GM18511 (cell line): ENCODE data around the gene EPHA4.

ENCODE experiments used
- ATAC-seq: cut with Tn5 transposase; IDR thresholded peaks from one replicate; pipeline ENCODE4 v1.9.1; 2021; ENCODE audit warnings: mild to moderate bottlenecking, moderate library complexity; ENCODE audit not compliant: unreplicated experiment

The EPHA4 gene

GRCh38 chr2:221572219-221572820, at the start of gene EPHA4:
TSS of gene EPHA4 (minus strand) at chr2:221572304. CDS start at chr2:221572248, 56 bp downstream.
- ATAC-seq, result peak; percentile 89

GRCh38 chr2:221618007-221618406, 45.9 kb upstream of the EPHA4 start:
- no peak for ATAC-seq

GRCh38 chr2:221616561-221616960, 44.5 kb upstream of the EPHA4 start:
- ATAC-seq, result no peak

- no peak for ATAC-seq
Observed at GRCh38 chr2:221614274-221614673, 42.2 kb upstream of the EPHA4 start.

GRCh38 chr2:221612800-221613199, 40.7 kb upstream of the EPHA4 start:
- ATAC-seq, result no peak

- ATAC-seq, result no peak
Observed at GRCh38 chr2:221612161-221612560, 40.1 kb upstream of the EPHA4 start.

- no peak for ATAC-seq
Observed at GRCh38 chr2:221610675-221611074, 38.6 kb upstream of the EPHA4 start.

- no peak for ATAC-seq
Observed at GRCh38 chr2:221610255-221610654, 38.2 kb upstream of the EPHA4 start.

GRCh38 chr2:221608442-221608841, 36.3 kb upstream of the EPHA4 start:
- no peak for ATAC-seq

- no peak for ATAC-seq
Observed at GRCh38 chr2:221606424-221606823, 34.3 kb upstream of the EPHA4 start.

GRCh38 chr2:221605751-221606240, 33.7 kb upstream of the EPHA4 start:
- ATAC-seq, result no peak

- ATAC-seq, result no peak
Observed at GRCh38 chr2:221602938-221603337, 30.8 kb upstream of the EPHA4 start.

GRCh38 chr2:221601376-221601775, 29.3 kb upstream of the EPHA4 start:
- ATAC-seq, result no peak

GRCh38 chr2:221600388-221600787, 28.3 kb upstream of the EPHA4 start:
- ATAC-seq, result no peak

GRCh38 chr2:221596192-221596591, 24.1 kb upstream of the EPHA4 start:
- ATAC-seq, result no peak

- ATAC-seq, result no peak
Observed at GRCh38 chr2:221590861-221591365, 18.8 kb upstream of the EPHA4 start.

- ATAC-seq, result no peak
Observed at GRCh38 chr2:221589696-221590095, 17.6 kb upstream of the EPHA4 start.

- no peak for ATAC-seq
Observed at GRCh38 chr2:221588306-221588985, 16.3 kb upstream of the EPHA4 start.

- ATAC-seq, result no peak
Observed at GRCh38 chr2:221581986-221582385, 9.9 kb upstream of the EPHA4 start.

GRCh38 chr2:221574231-221574570, 2.1 kb upstream of the EPHA4 start:
- no peak for ATAC-seq

GRCh38 chr2:221573430-221574230, 1.5 kb upstream of the EPHA4 start:
- ATAC-seq, result peak; percentile 69
